Measurements from ENCODE around the gene CXCL3.

- TF ChIP-seq USF1 (IDR thresholded peaks at IDR 0.05) (no peak), TAF1 (IDR thresholded peaks at IDR 0.05; ENCODE audit: low read depth) (no peak), CEBPB (IDR thresholded peaks at IDR 0.05) (no peak), NFIC (IDR thresholded peaks at IDR 0.05) (no peak)
These were observed 24.5 kb upstream of the CXCL3 start for GRCh38 chr4:74062953-74063352.
